Fibroblast of villous mesenchyme (primary cell): ENCODE results near the gene FAM3C. TPM values are rescaled to one million over a fixed set of nuclear protein-coding genes. Genes with fewer than 3 reads are reported as not detected.
A peak's percentile ranks its signal among the peaks of the same experiment; 100 is the strongest.

ENCODE experiments used
- DNase-seq: peaks from one replicate; pipeline ENCODE4 v3.0.0-alpha.2; 2010; ENCODE audit warnings: low read depth
- H3K4me3 ChIP-seq: 2 replicates; pipeline ENCODE4 v1.5.1; 2011; ENCODE audit warnings: low read depth, mild to moderate bottlenecking, low read length
- CTCF ChIP-seq: IDR thresholded peaks from 2 replicates; pipeline ENCODE4 v1.5.1; 2012; ENCODE audit warnings: low read depth, mild to moderate bottlenecking, low read length; ENCODE audit not compliant: insufficient read depth
- total RNA-seq: library from RNA; depleted of rRNA; stranded (reverse); fragments of >200 nt; gene quantifications from 2 replicates; pipeline ENCODE4 v1.2.3, GENCODE V29; 2012

Gene FAM3C
- total RNA-seq, 1 donor = 35.8 TPM

GRCh38 chr7:121344093-121344492, 52.0 kb downstream of the FAM3C start:
- peak; percentile 48 for DNase-seq
- no peak for TF ChIP-seq CTCF
- no peak overlapping the region for H3K4me3 ChIP-seq

- no peak for TF ChIP-seq CTCF
- DNase-seq = peak; percentile 38
Measured at GRCh38 chr7:121343302-121343701, 52.8 kb downstream of the FAM3C start.

GRCh38 chr7:121342631-121343030, 53.5 kb downstream of the FAM3C start:
- H3K4me3 ChIP-seq = no peak overlapping the region
- DNase-seq = no peak
- no peak for TF ChIP-seq CTCF

More at GRCh38 chr7:121343302-121343701, 52.8 kb downstream of the FAM3C start:
- no peak overlapping the region for H3K4me3 ChIP-seq

- DNase-seq = no peak
- no peak for TF ChIP-seq CTCF
- no peak overlapping the region for H3K4me3 ChIP-seq
Measured at GRCh38 chr7:121341933-121342332, 54.2 kb downstream of the FAM3C start.

- no peak overlapping the region for H3K4me3 ChIP-seq
- no peak for TF ChIP-seq CTCF
- no peak for DNase-seq
Measured at GRCh38 chr7:121339082-121339481, 57.0 kb downstream of the FAM3C start.

- H3K4me3 ChIP-seq = no peak overlapping the region
- no peak for DNase-seq
- TF ChIP-seq CTCF = peak; percentile 17
Measured at GRCh38 chr7:121337398-121337797, 58.7 kb downstream of the FAM3C start.

- TF ChIP-seq CTCF = no peak
- H3K4me3 ChIP-seq = no peak overlapping the region
- DNase-seq = no peak
Measured at GRCh38 chr7:121336579-121336978, 59.5 kb downstream of the FAM3C start.
